Calu3 (cell line): Measurements from ENCODE around the gene MAS1L. TPM values are rescaled to one million over a fixed set of nuclear protein-coding genes. Genes with fewer than 3 reads are reported as not detected.

Experiments
- BruUV-seq: library from RNA; stranded (reverse); fragments of 400-500 nt; replicated peaks from 2 replicates; lab custom pipeline; 2021; lab: Mats Ljungman, UMichigan
- CTCF ChIA-PET: fragments of 300-600 bp; sonication (Branson Sonifier 250); formaldehyde crosslinking; loops from one replicate; lab custom pipeline; 2022; ENCODE audit warnings: antibody characterized with exemption; lab: Charles Lee
- DNase-seq: peaks from one replicate; pipeline ENCODE4 v3.0.0; 2022
- H3K27ac Mint-ChIP-seq: one replicate; pipeline ENCODE4 v1.8.0; 2022; ENCODE audit warnings: mixed read lengths; ENCODE audit not compliant: unreplicated experiment
- H3K27me3 Mint-ChIP-seq: one replicate; pipeline ENCODE4 v1.8.0; 2022; ENCODE audit warnings: mixed read lengths; ENCODE audit not compliant: unreplicated experiment
- H3K36me3 Mint-ChIP-seq: one replicate; pipeline ENCODE4 v1.8.0; 2022; ENCODE audit warnings: mild to moderate bottlenecking, moderate library complexity, mixed read lengths; ENCODE audit not compliant: insufficient read depth, unreplicated experiment
- H3K4me1 Mint-ChIP-seq: one replicate; pipeline ENCODE4 v1.8.0; 2022; ENCODE audit warnings: mild to moderate bottlenecking, low read depth, mixed read lengths; ENCODE audit not compliant: unreplicated experiment
- H3K4me3 Mint-ChIP-seq: one replicate; pipeline ENCODE4 v1.8.0; 2022; ENCODE audit warnings: mild to moderate bottlenecking, low read depth, moderate library complexity, mixed read lengths; ENCODE audit not compliant: unreplicated experiment
- H3K9me3 Mint-ChIP-seq: one replicate; pipeline ENCODE4 v1.8.0; 2022; ENCODE audit warnings: low read depth, mixed read lengths; ENCODE audit not compliant: unreplicated experiment
- intact Hi-C: fragments of 100-400 bp; cut with micrococcal nuclease; formaldehyde crosslinking; loops from one replicate; pipeline ENCODE4 v1.10.0; 2022; ENCODE audit not compliant: unreplicated experiment
- total RNA-seq: library from RNA; stranded (reverse); gene quantifications from 2 replicates; pipeline ENCODE4 v1.2.3, GENCODE V29; 2022
- TF ChIP-seq, protein P1 (sequence below): fragments of 200-600 bp; IDR thresholded peaks from one replicate; pipeline ENCODE4 v1.8.0; 2022; ENCODE audit warnings: antibody characterized with exemption; ENCODE audit not compliant: unreplicated experiment

The MAS1L gene
- total RNA-seq, 1 experiment from 2014 or later = not detected

DNA sequence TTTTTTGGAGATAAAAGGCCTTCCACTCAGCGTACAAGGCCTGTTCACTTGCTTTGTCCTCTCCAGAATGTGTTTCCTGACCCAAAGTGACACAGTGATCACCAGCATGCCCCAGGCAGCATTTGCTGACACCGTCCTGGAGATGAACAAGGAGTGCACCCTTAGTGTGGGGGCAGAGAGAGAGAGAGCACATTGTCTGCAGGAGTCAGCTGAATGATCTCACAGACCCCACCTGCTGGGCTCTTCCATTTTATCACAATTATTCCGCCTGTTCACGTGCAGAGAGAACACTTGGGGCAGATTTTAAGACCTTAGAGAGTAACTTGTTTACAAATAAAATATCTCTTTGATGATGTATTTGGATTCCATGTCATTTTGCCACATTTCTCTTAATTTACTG, 22.4 kb upstream of the MAS1L start:
- CTCF ChIA-PET = interaction anchor here (0.6 kb wide), 1 partner anchor 122 kb away, joined by 3 read pairs; no protein-coding TSS in a partner anchor
- intact Hi-C loops = loop anchor here (10.0 kb wide), 1 partner anchor 95 kb away; the partner anchor contains the start of gene OR12D1
- no TSS peak for BruUV-seq
- Mint-ChIP-seq H3K36me3 (no peaks in the 10 kb centered on the region), H3K27ac (no peak overlapping the region), H3K4me3 (no peak overlapping the region), H3K9me3 (peaks cover 3% of the 10 kb centered on the region), H3K27me3 (no peaks in the 10 kb centered on the region), H3K4me1 (peaks cover 1% of the 10 kb centered on the region)
- no peak for DNase-seq
- TF ChIP-seq, protein P1, sequence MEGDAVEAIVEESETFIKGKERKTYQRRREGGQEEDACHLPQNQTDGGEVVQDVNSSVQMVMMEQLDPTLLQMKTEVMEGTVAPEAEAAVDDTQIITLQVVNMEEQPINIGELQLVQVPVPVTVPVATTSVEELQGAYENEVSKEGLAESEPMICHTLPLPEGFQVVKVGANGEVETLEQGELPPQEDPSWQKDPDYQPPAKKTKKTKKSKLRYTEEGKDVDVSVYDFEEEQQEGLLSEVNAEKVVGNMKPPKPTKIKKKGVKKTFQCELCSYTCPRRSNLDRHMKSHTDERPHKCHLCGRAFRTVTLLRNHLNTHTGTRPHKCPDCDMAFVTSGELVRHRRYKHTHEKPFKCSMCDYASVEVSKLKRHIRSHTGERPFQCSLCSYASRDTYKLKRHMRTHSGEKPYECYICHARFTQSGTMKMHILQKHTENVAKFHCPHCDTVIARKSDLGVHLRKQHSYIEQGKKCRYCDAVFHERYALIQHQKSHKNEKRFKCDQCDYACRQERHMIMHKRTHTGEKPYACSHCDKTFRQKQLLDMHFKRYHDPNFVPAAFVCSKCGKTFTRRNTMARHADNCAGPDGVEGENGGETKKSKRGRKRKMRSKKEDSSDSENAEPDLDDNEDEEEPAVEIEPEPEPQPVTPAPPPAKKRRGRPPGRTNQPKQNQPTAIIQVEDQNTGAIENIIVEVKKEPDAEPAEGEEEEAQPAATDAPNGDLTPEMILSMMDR = no peak

DNA sequence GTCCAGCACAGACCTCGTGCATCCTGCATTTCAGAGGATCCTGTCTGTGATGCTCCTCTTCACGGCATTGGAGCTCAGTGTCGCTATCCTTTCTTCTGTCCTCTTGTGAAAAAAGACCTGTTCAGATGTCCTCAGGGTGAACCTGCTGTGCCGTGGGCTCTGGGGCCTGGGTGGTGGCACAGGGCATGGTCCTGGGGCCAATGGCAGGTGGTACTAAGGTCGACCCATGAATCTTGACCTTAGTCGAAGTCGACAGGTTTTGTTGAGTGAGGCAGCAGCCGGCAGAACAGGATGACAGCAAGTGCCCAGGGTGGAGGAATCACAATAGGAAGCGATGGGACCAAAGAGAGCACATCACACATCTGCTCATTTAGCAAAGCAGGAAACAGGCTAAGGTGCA, 22.0 kb upstream of the MAS1L start:
- Mint-ChIP-seq H3K4me3 (no peak overlapping the region), H3K36me3 (no peaks in the 10 kb centered on the region), H3K27ac (no peak overlapping the region), H3K9me3 (peaks cover 4% of the 10 kb centered on the region), H3K4me1 (peaks cover 6% of the 10 kb centered on the region), H3K27me3 (no peaks in the 10 kb centered on the region)
- intact Hi-C loops = loop anchor here (10.0 kb wide), 1 partner anchor 95 kb away; the partner anchor contains the start of gene OR12D1
- no peak for DNase-seq
- TF ChIP-seq, protein P1 = no peak
- no TSS peak for BruUV-seq
- CTCF ChIA-PET = no interaction called here

- no peak for DNase-seq
- H3K4me1 Mint-ChIP-seq = peaks cover 10% of the 10 kb centered on the region
- intact Hi-C loops = no loop called here
- no peak overlapping the region for H3K27ac Mint-ChIP-seq
- H3K9me3 Mint-ChIP-seq = peaks cover 3% of the 10 kb centered on the region
- CTCF ChIA-PET = no interaction called here
- H3K27me3 Mint-ChIP-seq = no peaks in the 10 kb centered on the region
- BruUV-seq = no TSS peak
- no peak overlapping the region for H3K4me3 Mint-ChIP-seq
- H3K36me3 Mint-ChIP-seq = no peaks in the 10 kb centered on the region
- TF ChIP-seq, protein P1 = no peak
These were observed 21.5 kb upstream of the MAS1L start for GRCh38 chr6:29509239-29509638.

DNA sequence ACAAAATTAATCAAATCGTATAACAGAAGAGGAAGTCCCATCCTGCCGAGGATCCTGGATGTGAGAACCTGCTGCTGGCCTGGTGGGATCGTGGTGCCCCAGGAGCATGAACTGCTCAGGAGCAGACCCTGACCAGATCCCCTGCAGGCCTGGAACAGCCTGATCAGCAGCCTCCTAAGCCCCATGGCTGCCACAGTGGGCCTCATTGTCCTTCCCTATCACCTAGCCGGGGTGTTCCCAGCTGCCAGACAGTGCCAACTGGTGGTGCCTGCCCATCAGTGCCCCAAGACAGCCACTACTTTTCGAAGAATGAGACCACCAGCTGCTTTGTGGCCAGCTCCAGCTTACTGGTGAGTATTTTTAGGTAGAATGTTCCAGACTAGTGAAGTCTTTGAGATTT, 19.6 kb upstream of the MAS1L start:
- CTCF ChIA-PET = no interaction called here
- Mint-ChIP-seq H3K9me3 (peaks cover 3% of the 10 kb centered on the region), H3K36me3 (no peaks in the 10 kb centered on the region), H3K4me3 (no peak overlapping the region), H3K4me1 (peaks cover 10% of the 10 kb centered on the region), H3K27me3 (no peaks in the 10 kb centered on the region), H3K27ac (no peak overlapping the region)
- TF ChIP-seq, protein P1 = no peak
- no peak for DNase-seq
- intact Hi-C loops = no loop called here
- BruUV-seq = no TSS peak
